ENCODE measurements around the gene PHF21B.

PHF21B gene

DNA sequence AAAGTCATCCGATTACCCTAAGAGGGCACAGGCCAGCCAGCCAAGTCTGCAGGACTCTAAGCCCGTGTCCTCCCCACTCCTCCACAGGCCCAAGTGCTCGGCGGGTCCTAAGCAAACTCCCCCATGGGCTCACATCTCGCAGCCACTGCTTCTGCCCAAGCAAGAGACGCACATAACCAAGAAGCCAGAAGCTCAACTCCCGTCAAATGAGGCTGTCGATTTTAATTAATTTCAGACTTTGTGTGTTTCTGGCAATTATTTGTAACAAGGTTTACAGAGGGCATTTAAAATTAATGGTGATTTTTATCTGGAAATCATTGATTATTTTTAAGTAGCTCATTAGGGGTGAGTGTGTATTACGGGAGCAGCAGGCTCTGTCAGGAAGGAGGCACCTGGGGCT, 27.4 kb downstream of the PHF21B start:
- no peaks in the 10 kb centered on the region for H3K4me1 ChIP-seq (ENCODE audit: control insufficient read depth, insufficient read depth, low read length, poor library complexity, severe bottlenecking)
- no peak for DNase-seq
- no peak overlapping the region for H3K4me3 ChIP-seq (ENCODE audit: insufficient read depth, low read depth, low read length, poor library complexity, severe bottlenecking)
- H3K27ac ChIP-seq (ENCODE audit: insufficient read depth, low read length, poor library complexity, severe bottlenecking): no peak overlapping the region
- no peaks in the 10 kb centered on the region for H3K36me3 ChIP-seq (ENCODE audit: control insufficient read depth, insufficient read depth, low read length)
- no peaks in the 10 kb centered on the region for H3K9me3 ChIP-seq (ENCODE audit: control insufficient read depth, low read length)
- no peaks in the 10 kb centered on the region for H3K27me3 ChIP-seq (replicated peaks; ENCODE audit: control insufficient read depth, insufficient read depth, low read length, poor library complexity, severe bottlenecking)

- no peaks in the 10 kb centered on the region for H3K4me1 ChIP-seq (ENCODE audit: control insufficient read depth, insufficient read depth, low read length, poor library complexity, severe bottlenecking)
- no peak overlapping the region for H3K27ac ChIP-seq (ENCODE audit: insufficient read depth, low read length, poor library complexity, severe bottlenecking)
- H3K36me3 ChIP-seq (ENCODE audit: control insufficient read depth, insufficient read depth, low read length): no peaks in the 10 kb centered on the region
- no peaks in the 10 kb centered on the region for H3K9me3 ChIP-seq (ENCODE audit: control insufficient read depth, low read length)
- no peak overlapping the region for H3K4me3 ChIP-seq (ENCODE audit: insufficient read depth, low read depth, low read length, poor library complexity, severe bottlenecking)
- no peaks in the 10 kb centered on the region for H3K27me3 ChIP-seq (replicated peaks; ENCODE audit: control insufficient read depth, insufficient read depth, low read length, poor library complexity, severe bottlenecking)
- no peak for DNase-seq
Observed at GRCh38 chr22:44981857-44982256, 27.9 kb downstream of the PHF21B start.

DNA sequence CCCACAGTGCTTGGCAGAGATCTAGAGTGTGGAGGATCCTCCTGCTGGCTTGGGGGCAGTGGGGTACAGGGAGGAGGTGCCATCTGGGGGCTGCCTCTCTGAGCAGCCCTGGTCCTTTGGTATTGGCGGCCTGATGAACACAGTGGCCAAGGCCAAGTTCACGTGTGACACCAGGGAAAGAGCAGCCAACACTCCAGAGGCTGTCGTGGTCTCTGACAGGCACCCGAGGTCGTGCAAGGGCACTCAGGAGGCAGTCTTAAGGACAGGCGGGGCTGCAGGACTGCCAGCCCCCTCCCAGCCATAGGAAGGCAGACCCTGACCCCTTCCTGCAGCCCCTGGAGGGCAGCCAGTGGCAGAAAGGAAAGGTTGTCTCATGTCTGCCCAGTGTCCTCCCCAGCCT, 30.7 kb downstream of the PHF21B start:
- DNase-seq: no peak
- Histone ChIP-seq H3K36me3 (ENCODE audit: control insufficient read depth, insufficient read depth, low read length) (no peaks in the 10 kb centered on the region), H3K4me1 (ENCODE audit: control insufficient read depth, insufficient read depth, low read length, poor library complexity, severe bottlenecking) (no peaks in the 10 kb centered on the region), H3K4me3 (ENCODE audit: insufficient read depth, low read depth, low read length, poor library complexity, severe bottlenecking) (no peak overlapping the region), H3K27me3 (replicated peaks; ENCODE audit: control insufficient read depth, insufficient read depth, low read length, poor library complexity, severe bottlenecking) (no peaks in the 10 kb centered on the region), H3K9me3 (ENCODE audit: control insufficient read depth, low read length) (no peaks in the 10 kb centered on the region), H3K27ac (ENCODE audit: insufficient read depth, low read length, poor library complexity, severe bottlenecking) (no peak overlapping the region)

DNA sequence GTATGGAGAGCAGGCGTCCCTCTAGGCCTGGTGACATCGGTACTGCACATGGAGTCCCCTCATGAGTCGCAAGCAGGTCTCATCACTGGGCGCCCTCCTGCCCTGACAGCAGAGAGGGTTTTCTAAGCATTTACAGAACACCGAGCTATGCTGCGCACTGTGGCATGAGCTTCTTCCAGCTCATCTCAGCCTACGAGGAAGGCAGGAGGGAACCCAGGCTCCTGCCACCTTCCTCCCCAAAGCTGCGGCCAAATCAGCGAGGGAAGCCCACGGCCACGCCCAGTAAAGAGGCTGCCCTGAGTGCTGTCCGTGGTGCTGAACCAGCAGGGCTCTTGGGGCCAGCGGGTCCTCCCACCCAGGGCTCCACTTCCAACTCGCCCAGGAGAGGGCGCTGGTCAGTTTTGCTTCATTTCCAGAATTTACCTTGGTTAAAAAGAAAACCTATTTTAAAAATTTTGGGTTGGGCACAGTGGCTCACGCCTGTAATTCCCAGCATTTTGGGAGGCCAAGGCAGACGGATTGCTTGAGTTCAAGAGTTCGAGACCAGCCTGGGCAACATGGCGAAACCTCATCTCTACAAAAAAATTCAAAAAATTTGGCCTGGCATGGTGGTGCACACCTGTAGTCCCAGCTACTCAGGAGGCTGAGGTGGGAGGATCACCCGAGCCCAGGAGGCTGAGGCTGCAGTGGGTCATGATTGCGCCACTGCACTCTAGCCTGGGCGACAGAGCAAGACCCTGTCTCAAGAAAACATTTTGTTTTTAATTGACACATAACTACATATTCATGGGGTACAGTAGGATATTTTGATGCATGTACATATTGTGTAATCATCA, 34.2 kb downstream of the PHF21B start:
- no peak overlapping the region for H3K27ac ChIP-seq (ENCODE audit: insufficient read depth, low read length, poor library complexity, severe bottlenecking)
- H3K4me3 ChIP-seq (ENCODE audit: insufficient read depth, low read depth, low read length, poor library complexity, severe bottlenecking): no peak overlapping the region
- no peaks in the 10 kb centered on the region for H3K36me3 ChIP-seq (ENCODE audit: control insufficient read depth, insufficient read depth, low read length)
- H3K27me3 ChIP-seq (replicated peaks; ENCODE audit: control insufficient read depth, insufficient read depth, low read length, poor library complexity, severe bottlenecking): no peaks in the 10 kb centered on the region
- no peaks in the 10 kb centered on the region for H3K9me3 ChIP-seq (ENCODE audit: control insufficient read depth, low read length)
- H3K4me1 ChIP-seq (ENCODE audit: control insufficient read depth, insufficient read depth, low read length, poor library complexity, severe bottlenecking): no peaks in the 10 kb centered on the region
- DNase-seq: peak in 1 of 3 donors; percentile 5

- DNase-seq: no peak
- H3K36me3 ChIP-seq (ENCODE audit: control insufficient read depth, insufficient read depth, low read length): no peaks in the 10 kb centered on the region
- H3K4me1 ChIP-seq (ENCODE audit: control insufficient read depth, insufficient read depth, low read length, poor library complexity, severe bottlenecking): no peaks in the 10 kb centered on the region
- no peak overlapping the region for H3K27ac ChIP-seq (ENCODE audit: insufficient read depth, low read length, poor library complexity, severe bottlenecking)
- no peaks in the 10 kb centered on the region for H3K27me3 ChIP-seq (replicated peaks; ENCODE audit: control insufficient read depth, insufficient read depth, low read length, poor library complexity, severe bottlenecking)
- no peaks in the 10 kb centered on the region for H3K9me3 ChIP-seq (ENCODE audit: control insufficient read depth, low read length)
- H3K4me3 ChIP-seq (ENCODE audit: insufficient read depth, low read depth, low read length, poor library complexity, severe bottlenecking): no peak overlapping the region
Observed at GRCh38 chr22:44974454-44974853, 35.4 kb downstream of the PHF21B start.

- Histone ChIP-seq H3K4me3 (ENCODE audit: insufficient read depth, low read depth, low read length, poor library complexity, severe bottlenecking) (no peak overlapping the region), H3K27ac (ENCODE audit: insufficient read depth, low read length, poor library complexity, severe bottlenecking) (no peak overlapping the region), H3K4me1 (ENCODE audit: control insufficient read depth, insufficient read depth, low read length, poor library complexity, severe bottlenecking) (no peaks in the 10 kb centered on the region), H3K36me3 (ENCODE audit: control insufficient read depth, insufficient read depth, low read length) (no peaks in the 10 kb centered on the region), H3K9me3 (ENCODE audit: control insufficient read depth, low read length) (no peaks in the 10 kb centered on the region), H3K27me3 (replicated peaks; ENCODE audit: control insufficient read depth, insufficient read depth, low read length, poor library complexity, severe bottlenecking) (no peaks in the 10 kb centered on the region)
- no peak for DNase-seq
Observed at GRCh38 chr22:44973829-44974228, 36.0 kb downstream of the PHF21B start.

DNA sequence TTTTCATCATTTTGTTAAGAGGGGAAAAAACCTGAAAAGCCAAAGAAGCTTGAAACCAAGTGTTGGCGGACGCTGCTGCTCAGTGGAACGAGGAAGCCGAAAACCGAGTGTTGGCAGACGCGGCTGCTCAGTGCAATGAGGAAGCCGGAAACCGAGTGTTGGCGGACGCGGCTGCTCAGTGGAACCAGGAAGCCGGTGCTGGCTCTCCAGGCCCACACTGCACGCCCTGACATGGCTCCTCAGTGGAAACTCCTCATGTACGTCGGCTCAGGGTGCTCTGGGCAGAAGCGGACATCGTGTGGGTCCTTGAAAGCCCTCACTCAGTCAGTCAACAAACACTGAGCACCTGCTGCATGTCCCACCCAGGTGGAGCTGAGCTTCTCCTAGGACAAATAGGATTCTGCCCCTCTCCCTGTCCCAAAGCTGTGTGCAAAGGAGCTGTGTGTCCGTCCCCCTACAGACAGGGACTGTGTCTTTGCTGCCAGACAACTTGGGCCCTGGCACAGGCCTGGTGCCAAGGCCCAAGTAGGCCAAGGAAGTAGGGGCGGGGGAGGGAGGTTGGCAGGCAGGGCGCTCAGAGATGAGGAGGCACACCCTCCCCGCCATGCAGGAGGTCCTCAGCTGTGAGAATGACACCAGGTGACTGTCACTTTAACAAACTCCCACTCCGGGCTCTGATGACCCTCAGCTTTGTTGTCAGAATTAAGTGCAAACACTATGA, 37.3 kb downstream of the PHF21B start:
- Histone ChIP-seq H3K4me3 (ENCODE audit: insufficient read depth, low read depth, low read length, poor library complexity, severe bottlenecking) (no peak overlapping the region), H3K27ac (ENCODE audit: insufficient read depth, low read length, poor library complexity, severe bottlenecking) (no peak overlapping the region), H3K4me1 (ENCODE audit: control insufficient read depth, insufficient read depth, low read length, poor library complexity, severe bottlenecking) (no peaks in the 10 kb centered on the region), H3K27me3 (replicated peaks; ENCODE audit: control insufficient read depth, insufficient read depth, low read length, poor library complexity, severe bottlenecking) (no peaks in the 10 kb centered on the region), H3K9me3 (ENCODE audit: control insufficient read depth, low read length) (no peaks in the 10 kb centered on the region), H3K36me3 (ENCODE audit: control insufficient read depth, insufficient read depth, low read length) (no peaks in the 10 kb centered on the region)
- no peak for DNase-seq

GRCh38 chr22:44971651-44972362, 38.0 kb downstream of the PHF21B start:
- no peaks in the 10 kb centered on the region for H3K9me3 ChIP-seq (ENCODE audit: control insufficient read depth, low read length)
- H3K4me1 ChIP-seq (ENCODE audit: control insufficient read depth, insufficient read depth, low read length, poor library complexity, severe bottlenecking): no peaks in the 10 kb centered on the region
- H3K4me3 ChIP-seq (ENCODE audit: insufficient read depth, low read depth, low read length, poor library complexity, severe bottlenecking): no peak overlapping the region
- no peaks in the 10 kb centered on the region for H3K36me3 ChIP-seq (ENCODE audit: control insufficient read depth, insufficient read depth, low read length)
- no peak for DNase-seq
- no peaks in the 10 kb centered on the region for H3K27me3 ChIP-seq (replicated peaks; ENCODE audit: control insufficient read depth, insufficient read depth, low read length, poor library complexity, severe bottlenecking)
- no peak overlapping the region for H3K27ac ChIP-seq (ENCODE audit: insufficient read depth, low read length, poor library complexity, severe bottlenecking)

DNA sequence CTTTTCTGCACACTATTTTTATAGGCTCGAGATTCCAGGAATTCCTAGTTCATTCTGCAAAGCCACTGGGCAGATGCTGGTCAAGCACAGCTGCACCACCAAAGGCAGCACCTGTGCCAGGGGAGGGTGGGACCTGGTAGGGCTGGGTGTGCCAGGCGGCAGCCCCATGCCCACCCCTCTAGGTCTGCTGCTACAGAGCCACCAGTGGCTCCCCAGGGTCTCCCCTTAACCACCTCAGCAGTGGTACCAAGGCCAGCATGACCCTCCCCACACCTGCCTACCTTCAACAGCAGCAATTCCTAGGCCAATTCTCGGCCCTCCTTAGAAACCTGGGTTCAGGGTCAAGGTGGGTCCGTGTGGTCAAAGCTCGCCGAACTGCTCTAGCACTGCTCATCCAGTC, 39.5 kb downstream of the PHF21B start:
- Histone ChIP-seq H3K27me3 (replicated peaks; ENCODE audit: control insufficient read depth, insufficient read depth, low read length, poor library complexity, severe bottlenecking) (no peaks in the 10 kb centered on the region), H3K36me3 (ENCODE audit: control insufficient read depth, insufficient read depth, low read length) (no peaks in the 10 kb centered on the region), H3K9me3 (ENCODE audit: control insufficient read depth, low read length) (no peaks in the 10 kb centered on the region), H3K27ac (ENCODE audit: insufficient read depth, low read length, poor library complexity, severe bottlenecking) (no peak overlapping the region), H3K4me3 (ENCODE audit: insufficient read depth, low read depth, low read length, poor library complexity, severe bottlenecking) (no peak overlapping the region), H3K4me1 (ENCODE audit: control insufficient read depth, insufficient read depth, low read length, poor library complexity, severe bottlenecking) (no peaks in the 10 kb centered on the region)
- DNase-seq: no peak

- H3K27me3 ChIP-seq (replicated peaks; ENCODE audit: control insufficient read depth, insufficient read depth, low read length, poor library complexity, severe bottlenecking): no peaks in the 10 kb centered on the region
- DNase-seq: no peak
Observed at GRCh38 chr22:44969817-44970216, 40.0 kb downstream of the PHF21B start.

More at GRCh38 chr22:44969817-44970216, 40.0 kb downstream of the PHF21B start:
- Histone ChIP-seq H3K9me3 (ENCODE audit: control insufficient read depth, low read length) (no peaks in the 10 kb centered on the region), H3K4me1 (ENCODE audit: control insufficient read depth, insufficient read depth, low read length, poor library complexity, severe bottlenecking) (no peaks in the 10 kb centered on the region), H3K27ac (ENCODE audit: insufficient read depth, low read length, poor library complexity, severe bottlenecking) (no peak overlapping the region), H3K36me3 (ENCODE audit: control insufficient read depth, insufficient read depth, low read length) (no peaks in the 10 kb centered on the region), H3K4me3 (ENCODE audit: insufficient read depth, low read depth, low read length, poor library complexity, severe bottlenecking) (no peak overlapping the region)
